Measurements from ENCODE around the gene RRM2.

The RRM2 gene

DNA sequence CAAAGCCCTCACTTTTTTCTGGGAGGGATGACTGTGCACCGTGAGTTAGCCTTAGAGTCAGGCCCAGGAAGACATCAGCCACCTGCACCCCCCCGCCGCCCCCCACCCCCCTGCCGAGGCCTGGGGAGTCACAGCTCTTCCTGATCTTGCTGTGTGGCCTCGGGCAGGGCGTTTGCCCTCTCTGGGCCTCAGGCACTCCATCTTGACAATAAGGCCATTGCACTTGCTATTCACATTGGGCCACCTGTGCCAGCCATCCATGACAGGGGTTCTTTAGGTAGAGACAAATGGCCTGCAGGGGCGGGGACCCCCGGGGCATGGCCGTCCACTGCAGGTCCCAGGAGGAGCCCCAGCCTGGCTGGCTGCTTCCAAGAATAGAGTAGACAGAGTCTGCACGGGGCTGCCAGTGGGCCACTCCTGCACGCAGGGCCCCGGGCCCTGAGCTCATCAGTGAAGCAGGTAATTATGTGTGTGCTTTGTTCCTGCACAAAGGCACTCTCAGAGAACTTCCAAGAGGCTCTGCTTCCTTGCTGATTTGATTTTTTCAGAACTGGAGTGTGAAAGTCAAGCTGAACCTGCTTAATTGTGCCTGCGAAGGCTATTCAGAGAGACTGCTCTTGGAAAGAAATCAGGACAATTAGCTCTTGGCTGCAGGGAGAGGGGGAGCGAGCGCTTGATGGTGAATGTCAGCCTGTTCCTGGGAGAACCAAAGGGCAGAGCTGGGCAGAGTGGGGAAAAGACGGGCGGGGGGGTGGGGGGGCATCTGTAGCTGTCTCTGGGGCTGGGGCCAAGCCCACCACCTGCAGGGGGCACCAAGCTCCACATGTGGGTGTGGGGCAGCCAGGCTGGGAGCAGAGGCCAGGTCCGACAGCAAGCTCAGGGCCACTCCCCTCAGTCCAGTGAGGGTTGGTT lies 40.3 kb downstream of the RRM2 start:
- H3K27me3 ChIP-seq (ENCODE audit: insufficient read depth, poor library complexity, severe bottlenecking): no peaks in the 10 kb centered on the region
- no peak for DNase-seq (ENCODE audit: low read depth in 1 of 2, low spot score in 1 of 2)
- TF ChIP-seq, protein P1, sequence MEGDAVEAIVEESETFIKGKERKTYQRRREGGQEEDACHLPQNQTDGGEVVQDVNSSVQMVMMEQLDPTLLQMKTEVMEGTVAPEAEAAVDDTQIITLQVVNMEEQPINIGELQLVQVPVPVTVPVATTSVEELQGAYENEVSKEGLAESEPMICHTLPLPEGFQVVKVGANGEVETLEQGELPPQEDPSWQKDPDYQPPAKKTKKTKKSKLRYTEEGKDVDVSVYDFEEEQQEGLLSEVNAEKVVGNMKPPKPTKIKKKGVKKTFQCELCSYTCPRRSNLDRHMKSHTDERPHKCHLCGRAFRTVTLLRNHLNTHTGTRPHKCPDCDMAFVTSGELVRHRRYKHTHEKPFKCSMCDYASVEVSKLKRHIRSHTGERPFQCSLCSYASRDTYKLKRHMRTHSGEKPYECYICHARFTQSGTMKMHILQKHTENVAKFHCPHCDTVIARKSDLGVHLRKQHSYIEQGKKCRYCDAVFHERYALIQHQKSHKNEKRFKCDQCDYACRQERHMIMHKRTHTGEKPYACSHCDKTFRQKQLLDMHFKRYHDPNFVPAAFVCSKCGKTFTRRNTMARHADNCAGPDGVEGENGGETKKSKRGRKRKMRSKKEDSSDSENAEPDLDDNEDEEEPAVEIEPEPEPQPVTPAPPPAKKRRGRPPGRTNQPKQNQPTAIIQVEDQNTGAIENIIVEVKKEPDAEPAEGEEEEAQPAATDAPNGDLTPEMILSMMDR (IDR thresholded peaks at IDR 0.05; ENCODE audit: insufficient read depth, low read length): no peak
- TF ChIP-seq GABPA (IDR thresholded peaks at IDR 0.05; ENCODE audit: low read depth) (no peak), POLR2AphosphoS5 (IDR thresholded peaks at IDR 0.05; ENCODE audit: low read depth) (no peak), SPI1 (IDR thresholded peaks at IDR 0.05; ENCODE audit: borderline replicate concordance, low read depth) (no peak)
- TF ChIP-seq, protein P2, sequence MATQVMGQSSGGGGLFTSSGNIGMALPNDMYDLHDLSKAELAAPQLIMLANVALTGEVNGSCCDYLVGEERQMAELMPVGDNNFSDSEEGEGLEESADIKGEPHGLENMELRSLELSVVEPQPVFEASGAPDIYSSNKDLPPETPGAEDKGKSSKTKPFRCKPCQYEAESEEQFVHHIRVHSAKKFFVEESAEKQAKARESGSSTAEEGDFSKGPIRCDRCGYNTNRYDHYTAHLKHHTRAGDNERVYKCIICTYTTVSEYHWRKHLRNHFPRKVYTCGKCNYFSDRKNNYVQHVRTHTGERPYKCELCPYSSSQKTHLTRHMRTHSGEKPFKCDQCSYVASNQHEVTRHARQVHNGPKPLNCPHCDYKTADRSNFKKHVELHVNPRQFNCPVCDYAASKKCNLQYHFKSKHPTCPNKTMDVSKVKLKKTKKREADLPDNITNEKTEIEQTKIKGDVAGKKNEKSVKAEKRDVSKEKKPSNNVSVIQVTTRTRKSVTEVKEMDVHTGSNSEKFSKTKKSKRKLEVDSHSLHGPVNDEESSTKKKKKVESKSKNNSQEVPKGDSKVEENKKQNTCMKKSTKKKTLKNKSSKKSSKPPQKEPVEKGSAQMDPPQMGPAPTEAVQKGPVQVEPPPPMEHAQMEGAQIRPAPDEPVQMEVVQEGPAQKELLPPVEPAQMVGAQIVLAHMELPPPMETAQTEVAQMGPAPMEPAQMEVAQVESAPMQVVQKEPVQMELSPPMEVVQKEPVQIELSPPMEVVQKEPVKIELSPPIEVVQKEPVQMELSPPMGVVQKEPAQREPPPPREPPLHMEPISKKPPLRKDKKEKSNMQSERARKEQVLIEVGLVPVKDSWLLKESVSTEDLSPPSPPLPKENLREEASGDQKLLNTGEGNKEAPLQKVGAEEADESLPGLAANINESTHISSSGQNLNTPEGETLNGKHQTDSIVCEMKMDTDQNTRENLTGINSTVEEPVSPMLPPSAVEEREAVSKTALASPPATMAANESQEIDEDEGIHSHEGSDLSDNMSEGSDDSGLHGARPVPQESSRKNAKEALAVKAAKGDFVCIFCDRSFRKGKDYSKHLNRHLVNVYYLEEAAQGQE (IDR thresholded peaks at IDR 0.05; ENCODE audit: insufficient replicate concordance, low read depth): no peak
- no peak overlapping the region for H3K27ac ChIP-seq (replicated peaks)
- no peak overlapping the region for H3K4me3 ChIP-seq (replicated peaks; ENCODE audit: insufficient read depth, low read length)

DNA sequence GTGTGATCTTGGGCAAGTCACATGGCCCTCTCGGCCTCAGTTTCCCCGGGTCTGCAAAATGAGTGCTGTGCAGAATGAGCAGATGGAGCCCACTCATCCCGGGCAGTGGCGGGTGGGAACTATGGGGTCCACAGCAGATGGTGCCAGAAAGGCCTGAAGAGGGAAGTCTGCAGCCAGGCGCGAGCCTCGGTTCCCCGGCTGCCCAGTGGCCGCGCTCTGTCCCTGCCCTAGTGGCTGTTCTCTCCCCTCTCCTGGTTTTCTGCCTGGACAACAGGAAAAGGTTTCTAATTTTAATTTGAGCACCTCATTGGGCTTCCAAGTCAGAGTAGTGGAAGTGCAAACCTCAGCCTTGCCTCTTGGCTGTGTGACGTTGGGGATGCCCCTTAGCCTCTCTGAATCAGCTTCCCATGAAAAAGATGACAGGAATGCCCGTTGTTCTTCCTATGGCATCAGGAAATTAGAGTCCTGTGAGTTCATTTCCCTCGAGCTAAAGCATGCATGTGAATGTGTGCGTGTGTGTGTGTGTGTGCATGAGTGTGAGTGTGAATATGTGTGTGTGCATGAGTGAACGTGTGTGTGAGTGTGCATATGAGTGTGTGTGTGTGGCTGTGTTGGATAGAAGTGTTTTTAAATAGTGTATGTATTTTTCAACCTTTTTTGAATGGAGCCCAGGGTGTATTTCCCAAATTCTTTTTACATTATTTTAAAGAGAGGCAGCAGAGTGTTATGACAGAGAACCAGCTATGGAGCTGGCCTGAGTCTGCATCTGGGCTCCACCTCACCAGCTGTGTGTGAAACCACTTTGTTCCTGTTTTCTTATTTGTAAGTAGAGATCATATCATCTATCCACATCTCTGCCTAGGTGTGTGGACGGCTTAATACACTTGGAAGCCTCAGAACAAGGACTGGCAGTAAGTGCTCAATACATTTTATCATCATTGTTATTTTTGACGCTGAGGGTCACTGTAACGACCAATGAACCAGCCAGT lies 41.3 kb downstream of the RRM2 start:
- Histone ChIP-seq H3K27ac (replicated peaks) (no peak overlapping the region), H3K27me3 (ENCODE audit: insufficient read depth, poor library complexity, severe bottlenecking) (no peaks in the 10 kb centered on the region), H3K4me3 (replicated peaks; ENCODE audit: insufficient read depth, low read length) (no peak overlapping the region)
- TF ChIP-seq, protein P1 (IDR thresholded peaks at IDR 0.05; ENCODE audit: insufficient read depth, low read length): no peak
- TF ChIP-seq, protein P2 (IDR thresholded peaks at IDR 0.05; ENCODE audit: insufficient replicate concordance, low read depth): no peak
- TF ChIP-seq SPI1 (IDR thresholded peaks at IDR 0.05; ENCODE audit: borderline replicate concordance, low read depth): no peak
- no peak for TF ChIP-seq GABPA (IDR thresholded peaks at IDR 0.05; ENCODE audit: low read depth)
- TF ChIP-seq POLR2AphosphoS5 (IDR thresholded peaks at IDR 0.05; ENCODE audit: low read depth): no peak
- DNase-seq (ENCODE audit: low read depth in 1 of 2, low spot score in 1 of 2): peak in 1 of 2 experiments; percentile 12

DNA sequence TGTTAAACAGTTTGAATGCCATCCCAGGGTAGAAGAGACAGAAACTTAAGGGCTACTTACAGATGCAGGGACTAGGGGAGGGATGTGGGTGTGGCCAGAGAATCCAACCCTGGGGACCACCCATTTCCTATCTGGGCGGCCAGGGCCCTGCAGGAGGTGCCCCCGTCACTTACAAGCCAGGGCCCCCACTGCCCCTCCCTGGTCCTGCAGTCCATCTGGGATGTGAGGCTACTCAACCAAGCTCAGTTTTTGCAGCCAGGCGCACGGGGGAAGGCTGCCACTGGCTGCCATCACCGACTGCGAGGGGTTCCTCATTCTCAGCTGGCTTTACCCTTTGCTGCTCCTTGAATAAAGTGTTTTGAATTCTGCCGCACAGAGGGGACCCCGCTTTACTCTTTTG lies 42.1 kb downstream of the RRM2 start:
- DNase-seq (ENCODE audit: low read depth in 1 of 2, low spot score in 1 of 2): no peak
- H3K27ac ChIP-seq (replicated peaks): no peak overlapping the region
- no peak for TF ChIP-seq GABPA (IDR thresholded peaks at IDR 0.05; ENCODE audit: low read depth)
- TF ChIP-seq, protein P2 (IDR thresholded peaks at IDR 0.05; ENCODE audit: insufficient replicate concordance, low read depth): no peak
- no peak for TF ChIP-seq POLR2AphosphoS5 (IDR thresholded peaks at IDR 0.05; ENCODE audit: low read depth)
- TF ChIP-seq, protein P1 (IDR thresholded peaks at IDR 0.05; ENCODE audit: insufficient read depth, low read length): no peak
- no peak for TF ChIP-seq SPI1 (IDR thresholded peaks at IDR 0.05; ENCODE audit: borderline replicate concordance, low read depth)
- no peak overlapping the region for H3K4me3 ChIP-seq (replicated peaks; ENCODE audit: insufficient read depth, low read length)
- H3K27me3 ChIP-seq (ENCODE audit: insufficient read depth, poor library complexity, severe bottlenecking): no peaks in the 10 kb centered on the region
